Fibroblast of skin of scalp (primary cell): ENCODE results near the gene ELSPBP1. TPM values are rescaled to one million over a fixed set of nuclear protein-coding genes. Genes with fewer than 3 reads are reported as not detected.
"Not testable (repeated sequence)": the region's sequence is repeated elsewhere in the genome, so short reads cannot be mapped to it uniquely, and the experiment has no call there.

Source experiments
- DNase-seq: peaks from one replicate; pipeline ENCODE4 v3.0.0-alpha.2; 2013
- polyA plus RNA-seq, 2 experiments: library from polyadenylated mRNA; unstranded; fragments of 120-200 nt; gene quantifications; one replicate each; pipeline ENCODE4 v1.2.1, GENCODE V29; 2013; ENCODE audit not compliant: insufficient read length in 2 of 2

Gene ELSPBP1
- polyA plus RNA-seq (2013, experiment 1 of 2; ENCODE audit: insufficient read length) = not detected
- polyA plus RNA-seq (2013, experiment 2 of 2; ENCODE audit: insufficient read length) = not detected

- DNase-seq = no peak
These were observed at the start of gene ELSPBP1 for GRCh38 chr19:47994209-47994802. Gene ELSPBP1 (plus strand): TSS chr19:47994632. CDS start chr19:48008668, 14,036 bp downstream.

GRCh38 chr19:47949852-47950521 is 44.4 kb upstream of the ELSPBP1 start:
- not testable (repeated sequence) for DNase-seq

GRCh38 chr19:47952132-47952531 is 42.3 kb upstream of the ELSPBP1 start:
- DNase-seq = not testable (repeated sequence)

GRCh38 chr19:47955936-47956335 is 38.5 kb upstream of the ELSPBP1 start:
- DNase-seq = not testable (repeated sequence)

- DNase-seq = no peak
These were observed 20.9 kb upstream of the ELSPBP1 start for GRCh38 chr19:47973529-47973928.

- no peak for DNase-seq
These were observed 3.1 kb upstream of the ELSPBP1 start for GRCh38 chr19:47991191-47991808.

- no peak for DNase-seq
These were observed 2.4 kb upstream of the ELSPBP1 start, which contains the start of gene BSPH1 for GRCh38 chr19:47992070-47992469. Gene BSPH1 (minus strand): TSS chr19:47992170. CDS start chr19:47992081, 89 bp downstream.

- no peak for DNase-seq
These were observed 1.8 kb downstream of the ELSPBP1 start for GRCh38 chr19:47996230-47996727.

GRCh38 chr19:47998800-47999199 is 4.4 kb downstream of the ELSPBP1 start:
- no peak for DNase-seq

- no peak for DNase-seq
These were observed 6.4 kb downstream of the ELSPBP1 start for GRCh38 chr19:48000846-48001245.

- no peak for DNase-seq
These were observed 9.8 kb downstream of the ELSPBP1 start for GRCh38 chr19:48004236-48004635.

GRCh38 chr19:48006762-48007161 is 12.3 kb downstream of the ELSPBP1 start:
- no peak for DNase-seq

- DNase-seq = no peak
These were observed 16.7 kb downstream of the ELSPBP1 start for GRCh38 chr19:48010932-48011758.

- DNase-seq = no peak
These were observed 26.3 kb downstream of the ELSPBP1 start for GRCh38 chr19:48020686-48021085.

GRCh38 chr19:48023011-48023410 is 28.6 kb downstream of the ELSPBP1 start:
- DNase-seq = no peak

GRCh38 chr19:48023518-48023917 is 29.1 kb downstream of the ELSPBP1 start:
- no peak for DNase-seq

- DNase-seq = no peak
These were observed 31.0 kb downstream of the ELSPBP1 start for GRCh38 chr19:48025480-48025879.

- no peak for DNase-seq
These were observed 35.0 kb downstream of the ELSPBP1 start for GRCh38 chr19:48029431-48029830.

- no peak for DNase-seq
These were observed 35.6 kb downstream of the ELSPBP1 start for GRCh38 chr19:48030073-48030472.

- no peak for DNase-seq
These were observed 39.2 kb downstream of the ELSPBP1 start for GRCh38 chr19:48033604-48034003.

GRCh38 chr19:48036765-48037164 is 42.3 kb downstream of the ELSPBP1 start:
- DNase-seq = no peak

GRCh38 chr19:48041877-48042580 is 47.6 kb downstream of the ELSPBP1 start:
- DNase-seq = no peak
